Stimulated activated memory B cell treated with anti-CD40 and anti-IgM and Interleukin-4, amounts not matched to agents 10 μg/mL and 1 μg/mL and 100 μg/mL, for 72 hours (primary cell): ENCODE measurements around the gene SHISA8.

Experiments
- ATAC-seq: fragments of 150-1000 bp; cut with Tn5 transposase; 2 replicates; pipeline ENCODE4 v1.10.0; 2021
- H3K27ac Mint-ChIP-seq: one replicate; pipeline ENCODE4 v1.8.0; 2022; ENCODE audit warnings: mild to moderate bottlenecking, mixed read lengths
- H3K27me3 Mint-ChIP-seq: one replicate; pipeline ENCODE4 v1.8.0; 2022; ENCODE audit warnings: mixed read lengths
- H3K36me3 Mint-ChIP-seq: one replicate; pipeline ENCODE4 v1.8.0; 2022; ENCODE audit warnings: mixed read lengths
- H3K4me1 Mint-ChIP-seq: one replicate; pipeline ENCODE4 v1.8.0; 2022; ENCODE audit warnings: mixed read lengths
- H3K4me3 Mint-ChIP-seq: one replicate; pipeline ENCODE4 v1.8.0; 2022; ENCODE audit warnings: mild to moderate bottlenecking, moderate library complexity, mixed read lengths
- H3K9me3 Mint-ChIP-seq: one replicate; pipeline ENCODE4 v1.8.0; 2022; ENCODE audit warnings: mixed read lengths

Gene SHISA8

DNA sequence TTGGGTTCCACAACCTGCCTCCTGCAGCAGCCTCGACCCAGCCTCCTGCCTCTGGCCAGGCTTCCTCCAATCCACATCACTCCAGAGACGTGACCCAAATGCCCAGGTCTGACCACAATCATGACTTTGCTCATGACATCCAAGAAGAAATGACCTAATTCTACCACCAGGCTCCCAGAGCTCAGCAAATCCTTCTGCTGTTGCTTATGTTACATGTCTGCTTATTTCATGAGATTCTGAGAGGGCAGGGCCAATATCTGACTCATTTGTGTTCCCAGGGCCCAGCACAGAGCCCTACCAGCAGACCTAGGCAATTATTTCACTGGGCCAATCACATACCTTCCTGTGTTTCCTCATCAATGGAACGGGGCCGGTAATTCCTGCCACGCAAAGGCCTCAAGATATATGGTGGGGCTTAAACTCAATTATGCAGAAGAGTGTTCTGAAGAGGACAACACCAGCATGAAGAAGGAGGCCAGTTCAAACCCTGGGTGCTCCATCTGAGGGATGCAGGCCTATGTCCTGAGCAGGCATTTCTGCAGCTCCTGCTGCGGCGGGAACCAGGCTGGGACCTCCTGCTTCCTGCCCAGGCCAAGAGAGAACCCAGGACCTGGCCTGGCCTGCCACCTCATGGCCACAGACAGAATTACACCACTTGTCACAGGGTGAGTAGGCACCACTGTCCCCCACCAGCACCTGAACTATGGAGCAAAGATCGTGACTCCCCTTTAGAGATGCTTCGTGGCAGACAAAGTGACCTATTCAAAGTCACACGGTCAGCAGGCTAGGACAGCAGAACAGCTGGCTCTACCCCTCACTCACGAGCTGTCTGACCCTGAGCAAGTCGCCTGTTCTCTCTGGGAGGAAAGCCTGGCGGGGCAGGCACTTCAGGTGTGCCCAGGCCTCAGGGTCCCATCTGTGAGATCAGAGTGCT lies 26.2 kb upstream of the SHISA8 start:
- Mint-ChIP-seq H3K4me1 (peaks cover 60% of the 10 kb centered on the region), H3K27ac (peak overlapping the region; percentile 100), H3K9me3 (no peaks in the 10 kb centered on the region), H3K36me3 (peaks cover 21% of the 10 kb centered on the region), H3K27me3 (peaks cover 5% of the 10 kb centered on the region), H3K4me3 (peak overlapping the region; percentile 27)
- ATAC-seq = peak; percentile 72

GRCh38 chr22:41939981-41940831 lies 25.3 kb upstream of the SHISA8 start:
- no peaks in the 10 kb centered on the region for H3K9me3 Mint-ChIP-seq
- peak; percentile 83 for ATAC-seq
- no peaks in the 10 kb centered on the region for H3K27me3 Mint-ChIP-seq
- H3K4me1 Mint-ChIP-seq = peaks cover 61% of the 10 kb centered on the region
- peak overlapping the region; percentile 96 for H3K4me3 Mint-ChIP-seq
- H3K36me3 Mint-ChIP-seq = peaks cover 15% of the 10 kb centered on the region
- peak overlapping the region; percentile 100 for H3K27ac Mint-ChIP-seq

- H3K4me3 Mint-ChIP-seq = peak overlapping the region; percentile 60
- peaks cover 95% of the 10 kb centered on the region for H3K4me1 Mint-ChIP-seq
- no peak for ATAC-seq
- no peaks in the 10 kb centered on the region for H3K9me3 Mint-ChIP-seq
- H3K27me3 Mint-ChIP-seq = no peaks in the 10 kb centered on the region
- H3K27ac Mint-ChIP-seq = peak overlapping the region; percentile 100
- peaks cover 15% of the 10 kb centered on the region for H3K36me3 Mint-ChIP-seq
Observed at GRCh38 chr22:41936894-41937169, 22.0 kb upstream of the SHISA8 start.

GRCh38 chr22:41935509-41935908 lies 20.6 kb upstream of the SHISA8 start:
- Mint-ChIP-seq H3K27me3 (no peaks in the 10 kb centered on the region), H3K27ac (peak overlapping the region; percentile 100), H3K4me1 (peaks cover 94% of the 10 kb centered on the region), H3K36me3 (peaks cover 15% of the 10 kb centered on the region), H3K4me3 (peak overlapping the region; percentile 60), H3K9me3 (no peaks in the 10 kb centered on the region)
- ATAC-seq = no peak

- Mint-ChIP-seq H3K4me3 (no peak overlapping the region), H3K9me3 (no peaks in the 10 kb centered on the region), H3K4me1 (peaks cover 94% of the 10 kb centered on the region), H3K27ac (peak overlapping the region; percentile 100), H3K27me3 (no peaks in the 10 kb centered on the region), H3K36me3 (peaks cover 15% of the 10 kb centered on the region)
- ATAC-seq = no peak
Observed at GRCh38 chr22:41935015-41935351, 20.1 kb upstream of the SHISA8 start.

- peak overlapping the region; percentile 100 for H3K27ac Mint-ChIP-seq
- H3K9me3 Mint-ChIP-seq = no peaks in the 10 kb centered on the region
- no peak for ATAC-seq
- H3K4me3 Mint-ChIP-seq = peak overlapping the region; percentile 7
- H3K36me3 Mint-ChIP-seq = peaks cover 13% of the 10 kb centered on the region
- H3K4me1 Mint-ChIP-seq = peaks cover 93% of the 10 kb centered on the region
- H3K27me3 Mint-ChIP-seq = no peaks in the 10 kb centered on the region
Observed at GRCh38 chr22:41934284-41935014, 19.6 kb upstream of the SHISA8 start.

GRCh38 chr22:41933411-41934177 lies 18.7 kb upstream of the SHISA8 start:
- Mint-ChIP-seq H3K4me1 (peaks cover 93% of the 10 kb centered on the region), H3K27ac (peak overlapping the region; percentile 100), H3K4me3 (peak overlapping the region; percentile 7), H3K27me3 (no peaks in the 10 kb centered on the region), H3K9me3 (no peaks in the 10 kb centered on the region), H3K36me3 (peaks cover 8% of the 10 kb centered on the region)
- no peak for ATAC-seq

DNA sequence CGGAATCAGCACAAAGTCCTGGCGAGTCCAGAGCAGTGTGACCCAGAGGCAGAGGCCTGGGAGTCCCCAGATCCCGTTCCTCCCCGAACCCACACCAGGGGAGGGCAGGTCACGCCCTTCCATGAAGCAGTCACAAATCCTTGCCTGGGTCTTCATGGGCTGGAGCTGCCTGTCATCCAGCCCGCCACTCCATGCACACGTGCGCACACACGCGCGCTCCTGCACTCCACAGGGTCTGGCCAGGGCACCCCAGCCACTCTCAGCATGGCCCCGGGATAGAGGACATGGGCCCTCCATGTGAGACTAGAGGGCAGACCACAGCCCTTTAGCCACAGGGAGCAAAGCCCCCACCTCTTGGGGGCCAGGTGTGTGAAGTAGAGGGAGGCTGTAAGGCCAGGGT lies 17.5 kb upstream of the SHISA8 start:
- Mint-ChIP-seq H3K4me3 (peak overlapping the region; percentile 18), H3K36me3 (peaks cover 6% of the 10 kb centered on the region), H3K27ac (peak overlapping the region; percentile 100), H3K4me1 (peaks cover 94% of the 10 kb centered on the region), H3K9me3 (no peaks in the 10 kb centered on the region), H3K27me3 (no peaks in the 10 kb centered on the region)
- ATAC-seq = no peak

- Mint-ChIP-seq H3K27me3 (no peaks in the 10 kb centered on the region), H3K27ac (peak overlapping the region; percentile 100), H3K4me3 (peak overlapping the region; percentile 30), H3K36me3 (peaks cover 6% of the 10 kb centered on the region), H3K9me3 (no peaks in the 10 kb centered on the region), H3K4me1 (peaks cover 94% of the 10 kb centered on the region)
- ATAC-seq = peak; percentile 53
Observed at GRCh38 chr22:41931701-41932269, 16.9 kb upstream of the SHISA8 start.

DNA sequence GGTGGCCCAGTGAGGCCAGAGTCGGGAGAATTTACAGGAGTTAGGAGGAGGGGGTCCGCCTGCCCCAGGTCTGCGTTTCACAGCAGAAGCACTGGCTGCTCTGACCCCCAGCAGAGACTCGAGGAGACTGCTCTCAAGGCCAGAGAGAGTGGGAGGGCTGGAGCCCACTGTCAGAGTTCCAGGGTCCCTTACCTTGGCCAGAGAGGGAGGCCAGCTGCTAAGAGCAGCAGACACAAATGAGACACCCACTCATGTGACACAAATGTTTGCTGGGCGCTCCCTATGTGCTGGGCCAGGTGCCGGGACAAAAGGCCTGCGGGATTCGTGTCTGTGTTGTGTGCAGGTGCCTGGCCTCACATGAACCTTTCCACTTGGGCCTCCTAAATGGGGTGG lies 14.5 kb upstream of the SHISA8 start:
- H3K27ac Mint-ChIP-seq = peak overlapping the region; percentile 96
- no peaks in the 10 kb centered on the region for H3K27me3 Mint-ChIP-seq
- peak overlapping the region; percentile 25 for H3K4me3 Mint-ChIP-seq
- H3K4me1 Mint-ChIP-seq = peaks cover 78% of the 10 kb centered on the region
- no peak for ATAC-seq
- H3K9me3 Mint-ChIP-seq = no peaks in the 10 kb centered on the region
- H3K36me3 Mint-ChIP-seq = peaks cover 16% of the 10 kb centered on the region

- H3K36me3 Mint-ChIP-seq = peaks cover 17% of the 10 kb centered on the region
- H3K27me3 Mint-ChIP-seq = no peaks in the 10 kb centered on the region
- H3K9me3 Mint-ChIP-seq = no peaks in the 10 kb centered on the region
- no peak for ATAC-seq
- H3K27ac Mint-ChIP-seq = peak overlapping the region; percentile 96
- peak overlapping the region; percentile 25 for H3K4me3 Mint-ChIP-seq
- peaks cover 74% of the 10 kb centered on the region for H3K4me1 Mint-ChIP-seq
Observed at GRCh38 chr22:41928593-41929417, 13.9 kb upstream of the SHISA8 start.

GRCh38 chr22:41927813-41928212 lies 12.9 kb upstream of the SHISA8 start:
- Mint-ChIP-seq H3K9me3 (no peaks in the 10 kb centered on the region), H3K4me3 (peak overlapping the region; percentile 80), H3K27me3 (no peaks in the 10 kb centered on the region), H3K27ac (peak overlapping the region; percentile 96), H3K36me3 (peaks cover 27% of the 10 kb centered on the region), H3K4me1 (peaks cover 74% of the 10 kb centered on the region)
- no peak for ATAC-seq

- Mint-ChIP-seq H3K4me1 (peaks cover 76% of the 10 kb centered on the region), H3K27ac (peak overlapping the region; percentile 96), H3K4me3 (peak overlapping the region; percentile 92), H3K27me3 (no peaks in the 10 kb centered on the region), H3K36me3 (peaks cover 42% of the 10 kb centered on the region), H3K9me3 (no peaks in the 10 kb centered on the region)
- ATAC-seq = peak; percentile 69
Observed at GRCh38 chr22:41925783-41926460, 11.0 kb upstream of the SHISA8 start.
